ENCODE results near the gene FOXJ3.

The FOXJ3 gene

GRCh38 chr1:42324398-42325013 is 10.5 kb downstream of the FOXJ3 start:
- Histone ChIP-seq H3K36me3 (ENCODE audit: insufficient read depth, insufficient read length, low read length) (peaks cover 8% of the 10 kb centered on the region), H3K27me3 (ENCODE audit: insufficient read depth, insufficient read length) (no peaks in the 10 kb centered on the region), H3K9me3 (ENCODE audit: insufficient read depth, low read length) (no peaks in the 10 kb centered on the region), H3K4me1 (ENCODE audit: insufficient read depth, insufficient read length) (no peaks in the 10 kb centered on the region), H3K9ac (ENCODE audit: insufficient read length, low read depth) (no peak overlapping the region), H3K4me3 (ENCODE audit: insufficient read length, low read depth) (no peak overlapping the region)
- TF ChIP-seq SUZ12 (IDR thresholded peaks at IDR 0.05; ENCODE audit: extremely low read depth, insufficient read depth, insufficient read length) (no peak), ZNF274 (IDR thresholded peaks at IDR 0.05; ENCODE audit: low read depth, low read length) (no peak), YY1 (IDR thresholded peaks at IDR 0.05; ENCODE audit: insufficient read depth, insufficient read length) (no peak)
- DNase-seq (ENCODE audit: low read depth, low spot score) = no peak

GRCh38 chr1:42323551-42323950 is 11.5 kb downstream of the FOXJ3 start:
- Histone ChIP-seq H3K36me3 (ENCODE audit: insufficient read depth, insufficient read length, low read length) (peaks cover 8% of the 10 kb centered on the region), H3K9ac (ENCODE audit: insufficient read length, low read depth) (no peak overlapping the region), H3K9me3 (ENCODE audit: insufficient read depth, low read length) (no peaks in the 10 kb centered on the region), H3K4me3 (ENCODE audit: insufficient read length, low read depth) (no peak overlapping the region), H3K4me1 (ENCODE audit: insufficient read depth, insufficient read length) (no peaks in the 10 kb centered on the region), H3K27me3 (ENCODE audit: insufficient read depth, insufficient read length) (no peaks in the 10 kb centered on the region)
- DNase-seq (ENCODE audit: low read depth, low spot score) = no peak
- TF ChIP-seq ZNF274 (IDR thresholded peaks at IDR 0.05; ENCODE audit: low read depth, low read length) = no peak
- no peak for TF ChIP-seq YY1 (IDR thresholded peaks at IDR 0.05; ENCODE audit: insufficient read depth, insufficient read length)
- no peak for TF ChIP-seq SUZ12 (IDR thresholded peaks at IDR 0.05; ENCODE audit: extremely low read depth, insufficient read depth, insufficient read length)

- Histone ChIP-seq H3K4me1 (ENCODE audit: insufficient read depth, insufficient read length) (no peaks in the 10 kb centered on the region), H3K27me3 (ENCODE audit: insufficient read depth, insufficient read length) (no peaks in the 10 kb centered on the region), H3K9ac (ENCODE audit: insufficient read length, low read depth) (no peak overlapping the region), H3K4me3 (ENCODE audit: insufficient read length, low read depth) (no peak overlapping the region), H3K9me3 (ENCODE audit: insufficient read depth, low read length) (no peaks in the 10 kb centered on the region), H3K36me3 (ENCODE audit: insufficient read depth, insufficient read length, low read length) (peaks cover 8% of the 10 kb centered on the region)
- TF ChIP-seq SUZ12 (IDR thresholded peaks at IDR 0.05; ENCODE audit: extremely low read depth, insufficient read depth, insufficient read length) = no peak
- no peak for TF ChIP-seq ZNF274 (IDR thresholded peaks at IDR 0.05; ENCODE audit: low read depth, low read length)
- no peak for TF ChIP-seq YY1 (IDR thresholded peaks at IDR 0.05; ENCODE audit: insufficient read depth, insufficient read length)
- no peak for DNase-seq (ENCODE audit: low read depth, low spot score)
Observed at GRCh38 chr1:42322577-42322976, 12.5 kb downstream of the FOXJ3 start.

GRCh38 chr1:42321731-42322130 is 13.3 kb downstream of the FOXJ3 start:
- TF ChIP-seq YY1 (IDR thresholded peaks at IDR 0.05; ENCODE audit: insufficient read depth, insufficient read length) (no peak), ZNF274 (IDR thresholded peaks at IDR 0.05; ENCODE audit: low read depth, low read length) (no peak)
- H3K36me3 ChIP-seq (ENCODE audit: insufficient read depth, insufficient read length, low read length) = peaks cover 8% of the 10 kb centered on the region
- no peak overlapping the region for H3K9ac ChIP-seq (ENCODE audit: insufficient read length, low read depth)
- no peaks in the 10 kb centered on the region for H3K4me1 ChIP-seq (ENCODE audit: insufficient read depth, insufficient read length)
- H3K9me3 ChIP-seq (ENCODE audit: insufficient read depth, low read length) = no peaks in the 10 kb centered on the region
- no peak overlapping the region for H3K4me3 ChIP-seq (ENCODE audit: insufficient read length, low read depth)
- no peak for DNase-seq (ENCODE audit: low read depth, low spot score)
- H3K27me3 ChIP-seq (ENCODE audit: insufficient read depth, insufficient read length) = no peaks in the 10 kb centered on the region

GRCh38 chr1:42320708-42321107 is 14.3 kb downstream of the FOXJ3 start:
- H3K9ac ChIP-seq (ENCODE audit: insufficient read length, low read depth) = no peak overlapping the region

GRCh38 chr1:42319871-42320484 is 15.1 kb downstream of the FOXJ3 start:
- Histone ChIP-seq H3K4me3 (ENCODE audit: insufficient read length, low read depth) (no peak overlapping the region), H3K27me3 (ENCODE audit: insufficient read depth, insufficient read length) (no peaks in the 10 kb centered on the region), H3K4me1 (ENCODE audit: insufficient read depth, insufficient read length) (no peaks in the 10 kb centered on the region), H3K36me3 (ENCODE audit: insufficient read depth, insufficient read length, low read length) (peaks cover 5% of the 10 kb centered on the region), H3K9me3 (ENCODE audit: insufficient read depth, low read length) (no peaks in the 10 kb centered on the region), H3K9ac (ENCODE audit: insufficient read length, low read depth) (no peak overlapping the region)
- TF ChIP-seq SUZ12 (IDR thresholded peaks at IDR 0.05; ENCODE audit: extremely low read depth, insufficient read depth, insufficient read length) = no peak
- TF ChIP-seq YY1 (IDR thresholded peaks at IDR 0.05; ENCODE audit: insufficient read depth, insufficient read length) = no peak
- TF ChIP-seq ZNF274 (IDR thresholded peaks at IDR 0.05; ENCODE audit: low read depth, low read length) = no peak
- no peak for DNase-seq (ENCODE audit: low read depth, low spot score)

More at GRCh38 chr1:42320708-42321107, 14.3 kb downstream of the FOXJ3 start:
- H3K4me3 ChIP-seq (ENCODE audit: insufficient read length, low read depth) = no peak overlapping the region
- H3K9me3 ChIP-seq (ENCODE audit: insufficient read depth, low read length) = no peaks in the 10 kb centered on the region
- TF ChIP-seq YY1 (IDR thresholded peaks at IDR 0.05; ENCODE audit: insufficient read depth, insufficient read length) = no peak
- no peak for TF ChIP-seq ZNF274 (IDR thresholded peaks at IDR 0.05; ENCODE audit: low read depth, low read length)
- no peak for TF ChIP-seq SUZ12 (IDR thresholded peaks at IDR 0.05; ENCODE audit: extremely low read depth, insufficient read depth, insufficient read length)
- DNase-seq (ENCODE audit: low read depth, low spot score) = no peak
- H3K27me3 ChIP-seq (ENCODE audit: insufficient read depth, insufficient read length) = no peaks in the 10 kb centered on the region
- peaks cover 8% of the 10 kb centered on the region for H3K36me3 ChIP-seq (ENCODE audit: insufficient read depth, insufficient read length, low read length)
- no peaks in the 10 kb centered on the region for H3K4me1 ChIP-seq (ENCODE audit: insufficient read depth, insufficient read length)

GRCh38 chr1:42319128-42319851 is 15.7 kb downstream of the FOXJ3 start:
- H3K27me3 ChIP-seq (ENCODE audit: insufficient read depth, insufficient read length) = no peaks in the 10 kb centered on the region
- DNase-seq (ENCODE audit: low read depth, low spot score) = no peak
- H3K4me1 ChIP-seq (ENCODE audit: insufficient read depth, insufficient read length) = no peaks in the 10 kb centered on the region
- H3K4me3 ChIP-seq (ENCODE audit: insufficient read length, low read depth) = no peak overlapping the region
- TF ChIP-seq YY1 (IDR thresholded peaks at IDR 0.05; ENCODE audit: insufficient read depth, insufficient read length) (no peak), ZNF274 (IDR thresholded peaks at IDR 0.05; ENCODE audit: low read depth, low read length) (no peak), SUZ12 (IDR thresholded peaks at IDR 0.05; ENCODE audit: extremely low read depth, insufficient read depth, insufficient read length) (no peak)
- no peak overlapping the region for H3K9ac ChIP-seq (ENCODE audit: insufficient read length, low read depth)
- H3K36me3 ChIP-seq (ENCODE audit: insufficient read depth, insufficient read length, low read length) = peaks cover 5% of the 10 kb centered on the region
- H3K9me3 ChIP-seq (ENCODE audit: insufficient read depth, low read length) = no peaks in the 10 kb centered on the region
